Activated naive CD4-positive, alpha-beta T cell treated with anti-CD3 and anti-CD28 coated beads, Interleukin-2, amount 50 U/mL, for 16 hours (primary cell): Measurements from ENCODE around the gene SULF2.

ENCODE experiments used
- DNase-seq: peaks from one replicate; pipeline ENCODE4 v3.0.0-alpha.2; 2020

SULF2 gene

DNA sequence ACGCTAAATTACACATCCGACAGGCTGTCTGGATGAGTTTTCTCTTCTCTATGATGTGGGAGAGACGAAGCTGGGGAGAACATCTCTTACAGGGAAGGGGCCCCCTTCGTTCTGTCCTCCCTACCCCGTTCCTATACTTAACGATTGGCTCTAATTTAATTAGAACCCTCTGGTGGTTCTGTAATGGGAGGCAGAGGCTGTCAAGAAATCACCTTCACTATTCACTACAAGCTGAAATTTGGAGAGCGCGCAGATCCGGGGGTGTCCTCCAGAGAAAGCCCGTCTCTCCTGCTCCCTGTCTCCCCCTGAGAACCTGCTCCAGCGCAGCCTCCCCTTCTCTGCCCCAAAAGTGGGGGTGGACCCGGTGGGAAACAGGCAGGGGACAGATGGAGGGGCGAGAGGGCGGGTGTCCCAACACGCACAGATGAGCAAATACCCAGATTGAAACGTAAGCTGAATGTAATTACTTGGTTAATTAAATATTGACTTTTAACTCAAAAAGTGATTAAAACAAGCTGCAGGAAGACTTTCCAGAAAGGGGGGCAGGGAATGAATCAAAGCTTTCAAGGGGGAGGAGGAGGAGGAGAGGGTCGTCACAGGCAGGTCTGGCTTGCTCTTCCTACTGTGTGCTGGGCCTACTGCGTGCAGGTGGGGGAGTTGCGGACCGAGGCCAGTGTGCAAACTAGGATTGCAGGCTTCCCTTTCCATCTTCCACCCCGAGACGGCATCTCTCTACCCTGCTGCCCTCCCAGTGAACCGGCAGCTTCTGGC lies 1.3 kb downstream of the SULF2 start:
- no peak for DNase-seq

- no peak for DNase-seq
These were observed 2.2 kb downstream of the SULF2 start for GRCh38 chr20:47782920-47783552.

- DNase-seq: no peak
These were observed 3.2 kb downstream of the SULF2 start for GRCh38 chr20:47782076-47782475.

GRCh38 chr20:47781632-47782031 lies 3.6 kb downstream of the SULF2 start:
- no peak for DNase-seq

GRCh38 chr20:47780720-47781389 lies 4.4 kb downstream of the SULF2 start:
- no peak for DNase-seq

- DNase-seq: no peak
These were observed 6.6 kb downstream of the SULF2 start for GRCh38 chr20:47778398-47779354.

DNA sequence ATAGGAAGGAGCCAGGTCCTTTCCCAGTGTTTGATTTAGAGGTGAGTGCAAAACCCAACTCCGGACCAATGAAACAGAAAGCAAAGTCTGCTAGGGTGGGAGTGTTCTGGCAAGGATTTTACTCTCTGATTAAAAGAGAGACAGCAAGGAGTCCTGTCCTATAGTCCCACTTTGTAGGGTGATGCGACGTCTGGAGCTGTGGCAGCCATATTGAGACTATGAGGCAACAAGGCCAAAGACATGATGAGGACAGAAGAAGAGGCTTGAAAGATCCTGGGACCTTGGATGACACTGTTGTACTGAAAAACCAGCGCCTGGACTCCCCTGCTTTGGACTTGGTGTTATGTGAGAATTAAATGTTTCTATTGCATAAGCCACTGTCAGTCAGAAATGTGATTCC lies 8.1 kb downstream of the SULF2 start:
- no peak for DNase-seq

DNA sequence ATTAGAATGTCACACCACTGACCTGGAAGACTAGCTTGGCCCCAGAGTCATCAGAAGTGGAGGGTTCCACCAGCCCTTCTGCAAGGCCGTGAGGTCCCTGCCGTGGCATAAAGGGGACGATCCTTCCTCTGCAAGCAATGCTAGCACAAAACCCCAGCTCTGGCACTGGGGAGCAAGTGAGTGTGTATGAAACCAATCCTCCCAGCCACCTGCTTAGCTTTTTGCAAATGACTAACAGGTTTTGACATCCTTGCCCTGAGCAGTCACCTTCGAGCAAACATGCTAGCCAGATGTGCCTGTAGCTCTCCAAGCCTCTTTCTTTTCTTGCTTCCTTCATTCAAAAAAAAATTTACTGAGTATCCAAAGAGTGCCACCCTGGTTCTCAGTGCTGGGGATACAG lies 8.6 kb downstream of the SULF2 start:
- no peak for DNase-seq

- no peak for DNase-seq
These were observed 9.4 kb downstream of the SULF2 start for GRCh38 chr20:47775841-47776240.

GRCh38 chr20:47775039-47775438 lies 10.2 kb downstream of the SULF2 start:
- DNase-seq: no peak

DNA sequence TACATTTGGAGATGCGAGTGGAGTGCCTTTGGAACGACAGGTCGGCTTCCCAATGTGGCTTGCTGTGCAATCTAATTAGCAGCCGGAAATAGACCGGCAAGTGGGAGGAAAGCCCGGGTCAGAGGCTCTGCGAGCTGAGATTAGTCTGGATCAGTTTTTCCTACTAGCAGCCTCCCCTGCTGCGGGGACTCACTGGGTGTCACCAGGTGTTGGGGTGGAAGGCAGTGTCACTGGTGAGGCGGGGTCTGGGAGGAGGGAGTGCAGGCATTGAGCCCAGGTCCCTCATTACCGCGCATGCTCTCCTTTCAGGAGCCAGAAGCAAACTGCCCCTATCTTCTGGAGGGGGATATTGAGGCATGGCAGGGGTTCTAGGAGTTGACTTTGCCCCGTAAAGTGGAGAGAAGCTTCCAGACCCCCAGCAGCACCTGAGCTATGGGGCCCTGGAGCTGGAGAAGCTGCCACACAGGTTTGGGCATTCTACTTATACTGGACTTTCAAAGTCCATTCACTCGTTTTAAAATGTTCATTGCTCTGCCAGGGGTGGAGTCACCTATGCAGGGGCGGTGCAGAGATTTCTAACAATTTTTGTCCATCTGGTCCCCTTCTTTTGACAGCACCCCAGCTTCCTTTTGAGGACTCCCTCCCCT lies 11.0 kb downstream of the SULF2 start:
- no peak for DNase-seq

DNA sequence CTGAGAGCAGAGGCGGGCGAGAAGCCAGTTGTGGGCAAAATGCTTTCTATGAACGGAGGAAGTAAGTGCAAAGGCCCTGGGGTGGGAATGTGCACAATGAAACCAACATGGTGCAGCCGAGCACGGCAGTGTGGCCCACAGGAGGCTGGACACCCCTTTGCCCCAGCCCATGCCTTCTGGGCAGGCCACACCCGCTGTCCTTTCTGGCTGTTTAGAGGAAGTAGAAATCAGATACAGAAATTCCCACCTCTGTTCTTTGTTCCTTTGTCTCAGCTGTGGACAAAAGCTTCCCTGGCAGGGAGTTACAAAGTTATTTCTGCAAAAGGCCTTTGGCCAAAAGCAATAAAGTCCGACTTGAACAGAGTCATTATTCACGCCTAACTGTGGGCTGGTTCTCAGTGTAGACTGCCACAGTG lies 11.9 kb downstream of the SULF2 start:
- no peak for DNase-seq

DNA sequence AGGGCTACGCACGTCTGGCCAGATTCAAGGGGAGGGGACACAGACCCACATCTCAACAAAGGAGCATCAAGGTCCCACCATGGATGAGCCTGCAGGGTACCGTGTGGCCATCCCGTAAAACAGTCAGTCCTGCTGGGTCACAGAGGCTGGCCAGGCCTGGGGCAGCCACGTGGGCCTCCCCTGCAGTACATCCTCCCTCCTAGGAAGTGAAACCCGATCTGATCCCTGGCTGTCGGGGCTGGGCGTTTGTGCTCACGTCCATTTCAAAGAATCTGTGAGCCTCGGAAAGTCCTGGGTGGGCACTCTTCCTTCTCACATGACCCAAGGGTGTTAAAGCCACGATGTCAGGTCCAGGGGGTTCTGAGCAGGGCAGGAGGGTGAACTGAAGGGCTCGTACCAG lies 14.3 kb downstream of the SULF2 start:
- DNase-seq: no peak

- DNase-seq: no peak
These were observed 17.1 kb downstream of the SULF2 start for GRCh38 chr20:47768016-47768824.

DNA sequence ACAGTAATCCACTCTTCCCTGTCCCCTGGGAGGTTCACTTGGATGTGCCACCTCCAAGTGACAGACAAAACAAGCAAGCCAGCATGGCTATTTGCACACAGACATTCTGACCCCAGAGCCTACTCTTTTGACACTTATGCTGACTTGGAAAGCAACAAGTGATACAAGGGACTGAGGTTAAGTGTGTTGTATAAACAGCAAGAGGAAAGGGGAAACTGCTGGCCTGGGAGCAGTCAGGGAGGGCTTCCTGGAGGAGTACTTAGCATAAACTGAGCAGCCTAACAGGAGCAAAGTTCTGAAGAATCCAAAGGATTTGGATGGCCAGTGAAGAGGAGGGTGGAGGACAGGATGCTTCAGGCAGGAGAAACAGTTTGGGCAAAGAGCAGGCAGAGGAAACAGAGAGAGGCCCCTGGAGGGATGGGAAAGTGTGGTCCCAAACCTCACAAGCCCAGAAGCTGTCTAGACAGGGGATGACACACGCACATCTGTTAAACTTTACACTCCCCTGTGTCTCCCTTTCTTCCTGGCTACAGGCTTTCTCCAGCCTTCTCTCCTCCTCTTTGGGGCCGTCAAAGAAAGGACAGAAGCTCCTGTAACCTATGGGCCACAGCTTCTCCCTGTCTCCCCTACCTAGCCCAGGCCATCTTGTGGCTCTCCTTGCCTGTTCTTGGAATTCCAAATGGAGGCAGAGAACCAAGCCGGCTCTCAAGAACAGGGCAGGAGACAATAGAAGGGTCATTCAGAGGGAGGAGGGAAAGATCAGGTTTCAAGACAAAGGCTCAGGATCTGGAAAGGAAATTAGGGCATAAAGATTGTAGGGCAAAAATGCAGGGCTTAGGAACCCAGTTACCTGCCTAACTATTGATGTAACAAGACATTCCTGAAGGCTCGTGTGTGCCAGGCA lies 19.3 kb downstream of the SULF2 start:
- DNase-seq: no peak

DNA sequence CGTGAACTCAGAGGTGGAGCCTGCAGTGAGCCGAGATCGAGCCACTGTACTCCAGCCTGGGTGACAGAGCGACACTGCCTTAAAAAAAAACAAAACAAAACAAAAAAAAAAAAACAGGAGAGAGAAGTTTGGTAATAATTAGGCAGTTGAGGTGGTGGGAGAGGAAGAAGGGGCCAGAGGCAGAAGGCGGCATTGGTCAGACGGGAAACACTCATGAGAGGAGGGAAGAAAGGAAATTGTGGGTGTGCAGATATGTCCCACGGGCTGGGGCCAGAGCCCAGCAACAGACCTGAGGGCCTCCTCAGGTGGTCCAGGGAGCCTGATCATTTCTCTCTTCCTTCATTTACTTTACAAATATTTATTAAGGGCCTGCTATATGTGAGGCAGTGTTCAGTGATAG lies 20.0 kb downstream of the SULF2 start:
- no peak for DNase-seq

- no peak for DNase-seq
These were observed 21.0 kb downstream of the SULF2 start for GRCh38 chr20:47764154-47764733.

DNA sequence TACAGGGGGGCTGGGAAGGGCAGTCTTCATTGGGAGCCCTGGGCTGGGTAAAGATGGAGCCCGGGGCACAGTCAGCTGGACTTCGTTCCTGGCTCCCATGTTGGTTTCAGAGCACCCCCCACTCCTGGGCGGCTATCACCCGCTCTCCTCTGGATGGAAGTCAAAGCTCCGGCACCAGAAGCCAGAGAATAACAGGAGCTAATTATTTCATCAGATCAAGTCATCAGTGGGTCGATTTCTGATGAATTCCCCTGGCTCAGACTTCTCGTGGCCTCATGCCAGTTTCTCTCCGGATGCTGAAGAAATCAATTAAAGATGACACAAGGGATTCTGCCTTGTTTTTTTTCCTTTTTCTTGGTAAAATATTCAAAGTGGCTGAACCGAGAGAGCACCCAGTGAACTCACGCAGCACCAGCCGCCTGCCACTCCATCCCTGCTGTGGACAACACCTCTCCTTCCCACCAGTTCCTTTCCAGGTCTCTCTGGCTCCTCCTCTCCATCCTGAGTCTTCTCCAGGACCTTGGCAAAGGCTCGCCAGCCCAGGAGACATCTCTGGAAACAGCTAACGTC lies 22.5 kb downstream of the SULF2 start:
- no peak for DNase-seq

GRCh38 chr20:47761482-47762047 lies 23.7 kb downstream of the SULF2 start:
- no peak for DNase-seq
